GM20431 (cell line): Measurements from ENCODE around the gene LARP6.
"Not testable (repeated sequence)": the region's sequence is repeated elsewhere in the genome, so short reads cannot be mapped to it uniquely, and the experiment has no call there.

ENCODE experiments used
- in situ Hi-C: fragments of 300-500 bp; cut with MseI, MboI; formaldehyde crosslinking; loops from one replicate; pipeline ENCODE4 v1.15.0; 2020; ENCODE audit warnings: low sequenced_read_pairs; ENCODE audit not compliant: unreplicated experiment

The LARP6 gene

DNA sequence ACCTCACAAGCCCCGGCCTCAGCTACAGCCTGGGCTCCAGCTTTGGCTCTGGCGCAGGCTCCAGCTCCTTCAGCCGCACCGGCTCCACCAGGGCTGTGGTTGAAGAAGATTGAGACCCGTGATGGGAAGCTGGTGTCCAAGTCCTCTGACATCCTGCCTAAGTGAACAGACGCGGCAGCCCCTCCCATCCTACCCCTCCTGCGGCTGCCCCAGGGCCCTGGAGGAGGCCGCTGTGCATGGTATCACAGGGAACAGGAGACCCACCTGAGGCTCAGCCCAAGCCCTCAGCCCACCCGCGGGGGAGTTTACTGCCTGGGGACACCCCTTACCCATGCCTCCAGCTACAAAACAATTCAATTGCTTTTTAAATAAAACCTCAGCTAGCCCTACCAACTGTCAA is 6.0 kb upstream of the LARP6 start:
- in situ Hi-C loops, result no loop called here

- in situ Hi-C loops, result no loop called here
These were observed 5.5 kb upstream of the LARP6 start for GRCh38 chr15:70859322-70859908.

DNA sequence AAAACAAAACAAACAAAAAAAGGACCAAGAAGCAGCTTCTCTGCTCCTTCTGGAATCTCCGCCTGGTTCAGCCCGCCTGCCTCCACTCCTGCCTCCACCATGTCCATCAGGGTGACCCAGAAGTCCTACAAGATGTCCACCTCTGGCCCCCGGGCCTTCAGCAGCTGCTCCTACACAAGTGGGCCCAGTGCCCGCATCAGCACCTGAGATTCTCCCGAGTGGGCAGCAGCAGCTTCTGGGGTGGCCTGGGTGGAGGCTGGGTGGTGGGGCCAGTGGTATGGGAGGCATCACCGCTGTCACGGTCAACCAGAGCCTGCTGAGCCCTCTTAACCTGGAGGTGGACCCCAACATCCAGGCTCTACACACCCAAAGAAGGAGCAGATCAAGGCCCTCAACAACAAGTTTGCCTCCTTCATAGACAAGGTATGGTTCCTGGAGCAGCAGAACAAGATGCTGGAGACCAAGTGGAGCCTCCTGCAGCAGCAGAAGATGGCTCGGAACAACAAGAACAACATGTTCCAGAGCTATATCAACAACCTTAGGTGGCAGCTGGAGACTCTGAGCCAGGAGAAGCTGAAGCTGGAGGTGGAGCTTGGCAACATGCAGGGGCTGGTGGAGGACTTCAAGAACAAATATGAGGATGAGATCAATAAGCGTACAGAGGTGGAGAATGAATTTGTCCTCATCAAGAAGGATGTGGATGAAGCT is 4.8 kb upstream of the LARP6 start:
- in situ Hi-C loops, result not testable (repeated sequence)

- in situ Hi-C loops, result no loop called here
These were observed 3.8 kb upstream of the LARP6 start for GRCh38 chr15:70857562-70858285.

GRCh38 chr15:70856884-70857561 is 3.1 kb upstream of the LARP6 start:
- in situ Hi-C loops, result no loop called here

GRCh38 chr15:70856177-70856883 is 2.4 kb upstream of the LARP6 start:
- in situ Hi-C loops, result no loop called here

DNA sequence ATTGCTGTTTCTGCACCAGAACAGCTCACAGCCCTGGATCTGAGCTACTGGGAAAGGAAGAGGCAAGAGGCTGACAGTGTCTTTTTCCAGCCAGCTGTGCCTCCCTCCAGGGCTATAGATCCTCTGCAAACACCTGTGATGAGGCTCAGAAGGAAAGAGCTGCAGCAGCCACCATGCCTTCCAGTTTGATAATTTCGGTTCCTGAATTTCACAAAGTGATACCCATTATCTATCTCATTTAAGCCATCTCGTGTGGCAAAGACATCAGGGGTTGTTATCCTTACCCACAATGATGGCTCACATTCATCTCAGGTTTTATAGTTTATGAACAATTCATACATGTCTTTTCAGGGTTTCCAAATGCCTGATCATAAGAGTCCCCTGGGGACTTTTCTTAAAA is 1.8 kb upstream of the LARP6 start:
- in situ Hi-C loops, result no loop called here

DNA sequence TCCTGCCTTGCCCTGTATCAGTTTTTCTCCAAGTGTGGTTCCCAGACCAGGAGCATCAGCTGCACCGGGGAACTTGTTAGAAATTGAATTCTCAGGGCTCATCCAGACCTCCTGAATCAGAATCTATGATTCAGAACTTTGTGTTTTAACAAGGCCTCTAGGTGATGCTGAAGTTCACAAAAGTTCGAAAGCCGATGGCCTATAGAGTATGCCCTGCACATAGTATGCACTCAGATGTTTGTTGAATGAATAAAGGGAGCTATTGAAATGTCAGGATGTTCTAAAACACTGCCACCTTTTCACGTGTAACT is 664 bp upstream of the LARP6 start:
- in situ Hi-C loops, result no loop called here

- in situ Hi-C loops, result no loop called here
These were observed 512 bp downstream of the LARP6 start for GRCh38 chr15:70853318-70853972.

GRCh38 chr15:70852501-70853317 is 1.2 kb downstream of the LARP6 start:
- in situ Hi-C loops, result no loop called here

GRCh38 chr15:70851889-70852288 is 2.1 kb downstream of the LARP6 start:
- in situ Hi-C loops, result no loop called here

GRCh38 chr15:70845602-70846360 is 8.2 kb downstream of the LARP6 start:
- in situ Hi-C loops, result no loop called here

GRCh38 chr15:70837476-70837875 is 16.5 kb downstream of the LARP6 start:
- in situ Hi-C loops, result no loop called here

DNA sequence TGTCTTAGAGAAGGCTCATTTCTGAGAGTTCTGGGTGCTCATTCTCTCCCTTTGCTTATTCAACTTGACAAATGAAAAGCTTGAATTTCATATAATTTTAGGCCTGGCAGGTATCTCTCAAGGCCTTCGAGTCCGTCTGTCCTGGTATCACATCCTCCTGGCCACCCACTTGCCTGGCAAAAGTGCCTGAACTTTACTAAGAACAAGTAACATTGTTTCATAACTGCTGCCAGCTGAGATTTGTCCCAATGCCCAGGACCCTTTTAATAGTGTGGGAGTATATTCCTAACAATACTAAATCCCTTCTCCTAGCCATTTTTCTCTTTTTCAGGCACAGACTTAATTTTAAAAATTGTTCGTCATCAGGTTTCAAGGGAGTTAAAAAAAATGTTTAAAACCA is 18.1 kb downstream of the LARP6 start:
- in situ Hi-C loops, result no loop called here

DNA sequence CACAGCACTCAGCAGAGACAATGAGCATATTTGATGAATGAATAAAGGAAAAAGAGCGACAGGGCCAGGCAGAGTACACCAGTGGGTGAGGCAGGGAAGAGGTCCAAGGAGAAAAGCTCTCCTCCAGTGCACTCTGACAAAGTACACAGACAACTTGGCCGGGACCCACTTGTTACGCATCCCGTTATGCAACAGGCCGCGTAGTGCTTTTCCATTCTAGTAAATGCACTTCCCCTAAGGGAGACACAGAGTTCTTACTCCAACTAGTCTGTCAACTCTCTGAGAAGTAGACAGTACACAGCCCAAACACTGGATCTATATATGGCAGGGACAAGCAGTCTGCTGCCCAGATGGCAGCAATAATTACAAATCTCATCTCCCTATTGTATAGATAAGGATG is 18.5 kb downstream of the LARP6 start:
- in situ Hi-C loops, result no loop called here

GRCh38 chr15:70834999-70835398 is 19.0 kb downstream of the LARP6 start:
- in situ Hi-C loops, result no loop called here

DNA sequence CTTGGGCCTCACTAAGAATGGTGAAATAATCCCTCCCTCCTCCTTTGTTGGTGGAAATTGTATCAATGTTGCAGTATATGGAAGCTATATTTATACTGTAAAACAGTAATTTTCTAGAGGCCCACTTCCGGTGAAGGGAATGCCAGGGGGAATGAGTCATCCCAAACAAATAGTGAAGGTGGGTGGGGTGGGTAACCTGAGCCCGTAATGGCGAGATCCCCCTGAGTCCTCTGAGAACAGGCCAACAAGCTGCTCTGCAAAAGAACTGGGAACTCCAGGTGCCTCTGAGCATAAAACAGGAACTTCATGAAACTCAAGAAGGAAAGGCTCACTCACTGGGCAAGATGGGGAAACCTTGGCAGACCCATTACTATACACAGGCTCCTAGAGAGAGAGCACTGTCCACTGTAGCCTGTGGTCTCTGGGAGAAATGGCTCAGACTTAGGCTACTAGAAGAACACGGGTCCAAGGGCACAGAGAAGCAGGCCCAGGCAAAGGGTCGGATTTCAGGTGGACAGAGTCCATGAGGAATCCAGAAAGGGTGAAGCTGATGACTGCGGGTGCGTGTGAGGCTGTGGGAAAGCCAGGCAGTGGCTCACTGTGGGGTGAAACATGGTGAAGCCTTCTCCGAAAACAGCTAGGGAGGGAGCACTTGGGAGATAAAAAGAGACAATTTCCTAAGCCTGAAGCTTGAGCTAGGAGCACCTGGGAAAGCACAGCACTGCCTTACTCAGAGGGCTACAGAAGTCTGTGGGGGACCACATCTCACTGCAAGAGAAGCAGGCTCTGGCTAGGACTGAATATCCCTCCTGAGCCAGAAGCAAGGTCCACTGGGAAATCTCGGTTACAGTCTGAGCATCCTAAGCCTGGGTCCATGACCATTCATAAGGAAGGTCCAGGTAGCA is 19.8 kb downstream of the LARP6 start:
- in situ Hi-C loops, result no loop called here
